ENCODE results near the gene CELSR1. TPM values are rescaled to one million over a fixed set of nuclear protein-coding genes. Genes with fewer than 3 reads are reported as not detected.

The CELSR1 gene
- total RNA-seq, 3 donors from 2014 or later (not counting 1 experiment from before 2014, with no cell fraction given): 0.89 to 3.9 (median 1.9) TPM

DNA sequence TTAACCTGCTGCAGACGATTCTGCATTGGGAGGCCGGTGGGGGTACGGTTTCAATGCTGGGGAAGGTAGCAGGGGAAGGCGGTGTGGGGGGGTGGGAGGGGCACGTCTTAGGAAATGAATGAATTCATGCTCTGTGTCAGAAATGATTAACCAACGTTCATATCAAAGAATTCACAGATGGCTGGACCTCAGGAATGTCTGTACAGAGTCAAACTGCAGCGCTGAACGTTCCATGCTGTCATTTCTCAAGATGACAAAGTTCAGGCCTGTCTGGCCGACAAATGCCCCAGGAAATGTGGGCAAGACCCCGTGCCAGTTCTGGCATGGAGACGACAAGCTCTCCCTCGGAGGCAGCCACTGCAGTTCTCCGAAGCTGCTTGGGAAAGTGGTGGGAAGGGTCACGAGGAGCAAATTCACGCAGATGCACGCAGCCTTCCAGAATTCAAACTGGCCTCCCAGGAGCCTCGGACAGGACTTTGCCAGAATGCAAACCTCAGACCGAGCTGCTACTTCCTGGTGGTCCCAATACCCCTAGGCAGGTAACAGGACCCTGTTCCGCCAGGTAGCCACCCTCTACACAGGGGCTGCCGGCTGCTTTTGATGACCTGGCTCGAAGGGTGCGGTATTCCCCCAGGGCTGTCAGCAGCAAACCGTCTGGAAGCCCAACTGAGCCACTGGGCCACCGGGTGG lies 120.4 kb downstream of the CELSR1 start:
- TF ChIP-seq, protein P1, sequence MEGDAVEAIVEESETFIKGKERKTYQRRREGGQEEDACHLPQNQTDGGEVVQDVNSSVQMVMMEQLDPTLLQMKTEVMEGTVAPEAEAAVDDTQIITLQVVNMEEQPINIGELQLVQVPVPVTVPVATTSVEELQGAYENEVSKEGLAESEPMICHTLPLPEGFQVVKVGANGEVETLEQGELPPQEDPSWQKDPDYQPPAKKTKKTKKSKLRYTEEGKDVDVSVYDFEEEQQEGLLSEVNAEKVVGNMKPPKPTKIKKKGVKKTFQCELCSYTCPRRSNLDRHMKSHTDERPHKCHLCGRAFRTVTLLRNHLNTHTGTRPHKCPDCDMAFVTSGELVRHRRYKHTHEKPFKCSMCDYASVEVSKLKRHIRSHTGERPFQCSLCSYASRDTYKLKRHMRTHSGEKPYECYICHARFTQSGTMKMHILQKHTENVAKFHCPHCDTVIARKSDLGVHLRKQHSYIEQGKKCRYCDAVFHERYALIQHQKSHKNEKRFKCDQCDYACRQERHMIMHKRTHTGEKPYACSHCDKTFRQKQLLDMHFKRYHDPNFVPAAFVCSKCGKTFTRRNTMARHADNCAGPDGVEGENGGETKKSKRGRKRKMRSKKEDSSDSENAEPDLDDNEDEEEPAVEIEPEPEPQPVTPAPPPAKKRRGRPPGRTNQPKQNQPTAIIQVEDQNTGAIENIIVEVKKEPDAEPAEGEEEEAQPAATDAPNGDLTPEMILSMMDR (IDR thresholded peaks at IDR 0.05): no peak
- H3K27me3 Mint-ChIP-seq (ENCODE audit: low read depth in 2 of 2): peaks cover 14 to 17% of the 10 kb centered on the region in 2 donors
- no peaks in the 10 kb centered on the region for H3K36me3 ChIP-seq (ENCODE audit: control insufficient read depth, insufficient read depth, low read length)
- H3K27ac ChIP-seq (ENCODE audit: low read length): no peak overlapping the region
- WGBS (ENCODE audit: insufficient coverage): 90% methylated on average over 23 of the region's 24 CpGs
- no peak overlapping the region for H3K4me3 Mint-ChIP-seq
- no peak for ATAC-seq
- H3K4me3 ChIP-seq (ENCODE audit: low read length): no peak overlapping the region
- no peaks in the 10 kb centered on the region for H3K27me3 ChIP-seq (ENCODE audit: control insufficient read depth, insufficient read depth, low read length)
- intact Hi-C loops (cut with micrococcal nuclease): no loop called here
- no peaks in the 10 kb centered on the region for H3K9me3 ChIP-seq (ENCODE audit: control insufficient read depth, insufficient read depth, low read length)
- H3K36me3 Mint-ChIP-seq: no peaks in the 10 kb centered on the region
- peaks cover 20% of the 10 kb centered on the region for H3K4me1 ChIP-seq (ENCODE audit: control insufficient read depth, insufficient read depth, low read length)
- H3K9me3 Mint-ChIP-seq: no peaks in the 10 kb centered on the region
- H3K27ac Mint-ChIP-seq: no peak overlapping the region
- DNase-seq: no peak
- no peaks in the 10 kb centered on the region for H3K4me1 Mint-ChIP-seq

DNA sequence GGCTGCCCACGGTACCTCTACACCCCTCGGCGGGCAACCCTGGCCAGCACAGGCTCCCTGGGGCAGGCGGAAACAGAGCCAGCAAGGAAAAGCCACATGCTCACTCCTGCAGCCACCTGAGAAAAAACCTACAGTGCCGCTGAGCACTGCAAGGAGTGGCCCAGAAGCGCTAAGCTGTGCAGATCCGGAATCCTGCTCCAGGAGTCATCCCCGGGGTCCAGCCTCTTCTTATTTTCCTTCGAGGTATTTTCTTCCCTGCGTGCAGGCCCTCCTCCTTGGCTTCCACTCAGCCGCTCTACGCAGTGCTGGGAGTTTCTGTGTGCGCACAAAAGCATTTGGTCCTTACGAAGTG lies 120.9 kb downstream of the CELSR1 start:
- WGBS (ENCODE audit: insufficient coverage): 95% methylated on average over 14 of the region's 14 CpGs
- Mint-ChIP-seq H3K4me3 (no peak overlapping the region), H3K4me1 (no peaks in the 10 kb centered on the region), H3K36me3 (no peaks in the 10 kb centered on the region), H3K27ac (no peak overlapping the region), H3K9me3 (no peaks in the 10 kb centered on the region), H3K27me3 (ENCODE audit: low read depth in 2 of 2) (peaks cover 14 to 17% of the 10 kb centered on the region in 2 donors)
- no peak for DNase-seq
- intact Hi-C loops (cut with micrococcal nuclease): no loop called here
- H3K36me3 ChIP-seq (ENCODE audit: control insufficient read depth, insufficient read depth, low read length): no peaks in the 10 kb centered on the region
- TF ChIP-seq, protein P1 (IDR thresholded peaks at IDR 0.05): no peak
- H3K4me3 ChIP-seq (ENCODE audit: low read length): no peak overlapping the region
- no peaks in the 10 kb centered on the region for H3K27me3 ChIP-seq (ENCODE audit: control insufficient read depth, insufficient read depth, low read length)
- H3K27ac ChIP-seq (ENCODE audit: low read length): no peak overlapping the region
- H3K9me3 ChIP-seq (ENCODE audit: control insufficient read depth, insufficient read depth, low read length): no peaks in the 10 kb centered on the region
- no peak for ATAC-seq
- peaks cover 14% of the 10 kb centered on the region for H3K4me1 ChIP-seq (ENCODE audit: control insufficient read depth, insufficient read depth, low read length)

DNA sequence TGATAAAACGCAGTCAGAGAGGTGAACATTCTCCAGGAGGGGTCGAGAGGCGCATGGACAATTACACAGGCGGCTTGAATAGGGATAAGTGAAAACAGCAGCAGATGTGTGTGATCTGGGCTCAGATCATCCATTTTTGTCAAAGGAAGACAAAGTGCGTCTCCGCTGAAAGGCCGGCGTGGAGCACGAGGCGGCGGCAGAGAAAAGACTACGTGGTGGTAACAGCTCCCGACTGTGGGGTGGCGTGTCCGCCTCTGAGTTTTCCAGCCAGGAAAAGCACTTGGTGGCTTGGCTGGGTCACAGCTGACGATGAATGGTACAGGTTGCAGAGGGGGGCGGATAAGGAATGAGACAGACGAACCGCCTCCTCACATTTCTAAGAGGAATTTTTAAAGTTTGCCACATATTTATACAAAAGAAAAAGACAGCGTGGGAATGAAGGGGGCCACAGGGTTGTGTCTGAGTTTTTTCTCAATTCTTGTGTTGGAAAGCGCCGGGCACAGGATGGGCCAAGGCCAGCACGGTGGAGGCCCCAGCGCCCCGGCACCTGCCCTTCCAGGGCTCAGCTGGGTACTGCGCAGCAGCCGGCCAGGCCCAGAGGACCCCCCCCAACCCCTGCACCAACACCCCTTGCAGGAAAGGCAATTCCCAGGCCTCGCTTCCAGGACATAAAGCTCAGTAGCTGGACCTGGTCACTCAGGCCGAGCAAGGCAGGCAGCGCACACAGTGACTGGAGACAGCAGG lies 121.5 kb downstream of the CELSR1 start:
- H3K4me1 ChIP-seq (ENCODE audit: control insufficient read depth, insufficient read depth, low read length): peaks cover 9% of the 10 kb centered on the region
- H3K4me3 ChIP-seq (ENCODE audit: low read length): no peak overlapping the region
- DNase-seq (no peak), ATAC-seq (no peak)
- H3K27ac ChIP-seq (ENCODE audit: low read length): no peak overlapping the region
- H3K27ac Mint-ChIP-seq: no peak overlapping the region
- 95% methylated on average over 27 of the region's 30 CpGs for WGBS (ENCODE audit: insufficient coverage)
- no peaks in the 10 kb centered on the region for H3K36me3 ChIP-seq (ENCODE audit: control insufficient read depth, insufficient read depth, low read length)
- no peaks in the 10 kb centered on the region for H3K9me3 Mint-ChIP-seq
- no peaks in the 10 kb centered on the region for H3K9me3 ChIP-seq (ENCODE audit: control insufficient read depth, insufficient read depth, low read length)
- peaks cover 14 to 17% of the 10 kb centered on the region in 2 donors for H3K27me3 Mint-ChIP-seq (ENCODE audit: low read depth in 2 of 2)
- no peaks in the 10 kb centered on the region for H3K36me3 Mint-ChIP-seq
- no peaks in the 10 kb centered on the region for H3K27me3 ChIP-seq (ENCODE audit: control insufficient read depth, insufficient read depth, low read length)
- intact Hi-C loops (cut with micrococcal nuclease): no loop called here
- H3K4me1 Mint-ChIP-seq: no peaks in the 10 kb centered on the region
- TF ChIP-seq, protein P1 (IDR thresholded peaks at IDR 0.05): no peak
- H3K4me3 Mint-ChIP-seq: no peak overlapping the region

All from natural killer cell (primary cell).